IMR-90 (cell line): ENCODE measurements around the gene ZNF200. TPM values are rescaled to one million over a fixed set of nuclear protein-coding genes. Genes with fewer than 3 reads are reported as not detected.

Experiments
- ATAC-seq: fragments of 200-7000 bp; cut with Tn5 transposase; 2 replicates; pipeline ENCODE4 v1.9.1; 2020; ENCODE audit warnings: low read depth, mild to moderate bottlenecking, moderate library complexity
- BruUV-seq: library from RNA; stranded (reverse); fragments of 400-500 nt; replicated peaks from 2 replicates; lab custom pipeline; 2021; lab: Mats Ljungman, UMichigan
- CTCF ChIA-PET: fragments of 300-600 bp; formaldehyde crosslinking; extraction: SDS; loops from one replicate; lab custom pipeline; 2021; ENCODE audit warnings: antibody characterized with exemption; lab: Yijun Ruan, JAX
- POLR2A ChIA-PET: fragments of 300-600 bp; sonication (Branson Sonifier 250); formaldehyde crosslinking; loops from one replicate; lab custom pipeline; 2022; ENCODE audit warnings: antibody characterized with exemption; ENCODE audit not compliant: unreplicated experiment; lab: Charles Lee
- DNase-seq: peaks from one replicate; pipeline ENCODE4 v3.0.0; 2013
- H2AFZ ChIP-seq: replicated peaks from 2 replicates; pipeline ENCODE3; 2013; ENCODE audit warnings: low read length, mild to moderate bottlenecking; ENCODE audit not compliant: poor library complexity
- H2AK5ac ChIP-seq: 2 replicates; pipeline ENCODE4 v1.6.1; 2013; ENCODE audit warnings: low read depth, low read length, inconsistent platforms
- H2AK9ac ChIP-seq: replicated peaks from 2 replicates; pipeline ENCODE3; 2013; ENCODE audit warnings: mild to moderate bottlenecking, low read depth, low read length, moderate library complexity; ENCODE audit not compliant: poor library complexity
- H2BK120ac ChIP-seq: 2 replicates; pipeline ENCODE4 v1.6.1; 2013; ENCODE audit warnings: low read depth, low read length, inconsistent platforms
- H2BK15ac ChIP-seq: 3 replicates; pipeline ENCODE4 v1.6.1; 2013; ENCODE audit warnings: low read depth, low read length, inconsistent platforms
- H2BK20ac ChIP-seq: 2 replicates; pipeline ENCODE4 v1.6.1; 2013; ENCODE audit warnings: low read depth, mild to moderate bottlenecking, inconsistent platforms, low read length, moderate library complexity
- H2BK5ac ChIP-seq: 2 replicates; pipeline ENCODE4 v1.6.1; 2013; ENCODE audit warnings: mild to moderate bottlenecking, low read depth, low read length, inconsistent platforms; ENCODE audit not compliant: poor library complexity, severe bottlenecking
- H3K14ac ChIP-seq: replicated peaks from 2 replicates; pipeline ENCODE4 v1.6.1; 2013; ENCODE audit warnings: low read depth, low read length, inconsistent platforms
- H3K18ac ChIP-seq: 2 replicates; pipeline ENCODE4 v1.6.1; 2013; ENCODE audit warnings: low read depth, low read length, control low read depth
- H3K23ac ChIP-seq: 2 replicates; pipeline ENCODE4 v1.6.1; 2013; ENCODE audit warnings: low read depth, low read length, inconsistent platforms
- H3K27ac ChIP-seq: 2 replicates; pipeline ENCODE4 v1.5.1; 2013; ENCODE audit warnings: mild to moderate bottlenecking, control low read depth, low read length; ENCODE audit not compliant: insufficient read depth
- H3K27me3 ChIP-seq: 2 replicates; pipeline ENCODE4 v1.6.1; 2013; ENCODE audit warnings: low read length; ENCODE audit not compliant: control insufficient read depth, insufficient read depth
- H3K36me3 ChIP-seq: 2 replicates; pipeline ENCODE4 v1.6.1; 2013; ENCODE audit warnings: low read length, mixed read lengths; ENCODE audit not compliant: control insufficient read depth, insufficient read depth
- H3K4ac ChIP-seq: 2 replicates; pipeline ENCODE4 v1.6.1; 2013; ENCODE audit warnings: low read depth, low read length, inconsistent platforms
- H3K4me1 ChIP-seq: 2 replicates; pipeline ENCODE4 v1.6.1; 2013; ENCODE audit warnings: low read length, mixed read lengths; ENCODE audit not compliant: control insufficient read depth, insufficient read depth
- H3K4me2 ChIP-seq: 2 replicates; pipeline ENCODE4 v1.6.1; 2013; ENCODE audit warnings: low read depth, mild to moderate bottlenecking, control low read depth, low read length, moderate library complexity
- H3K4me3 ChIP-seq: 2 replicates; pipeline ENCODE4 v1.5.1; 2013; ENCODE audit warnings: low read depth, mild to moderate bottlenecking, control low read depth, low read length, moderate library complexity; ENCODE audit not compliant: insufficient read depth
- H3K56ac ChIP-seq: 2 replicates; pipeline ENCODE4 v1.6.1; 2013; ENCODE audit warnings: low read length, inconsistent platforms; ENCODE audit not compliant: insufficient read depth; ENCODE audit errors: extremely low read depth
- H3K79me1 ChIP-seq, 2 experiments: 2 replicates each; pipeline ENCODE4 v1.6.1; 2013; ENCODE audit warnings: low read length in 2 of 2, inconsistent platforms in 1 of 2, low read depth in 1 of 2
- H3K9ac ChIP-seq: 2 replicates; pipeline ENCODE4 v1.6.1; 2013; ENCODE audit warnings: low read depth, low read length, control low read depth
- H3K9me1 ChIP-seq: 2 replicates; pipeline ENCODE4 v1.6.1; 2013; ENCODE audit warnings: low read length, inconsistent platforms; ENCODE audit not compliant: insufficient read depth
- H3K9me3 ChIP-seq: 2 replicates; pipeline ENCODE4 v1.6.1; 2013; ENCODE audit warnings: low read length; ENCODE audit not compliant: control insufficient read depth, insufficient read depth
- H4K20me1 ChIP-seq: 2 replicates; pipeline ENCODE4 v1.6.1; 2013; ENCODE audit warnings: low read length, inconsistent platforms; ENCODE audit not compliant: insufficient read depth
- H4K5ac ChIP-seq: 2 replicates; pipeline ENCODE4 v1.6.1; 2013; ENCODE audit warnings: mild to moderate bottlenecking, low read depth, low read length, control low read depth
- H4K8ac ChIP-seq, 2 experiments: 2 replicates each; pipeline ENCODE4 v1.6.1; 2013; ENCODE audit warnings: low read depth in 2 of 2, low read length in 2 of 2, control low read depth in 1 of 2, inconsistent platforms in 1 of 2
- H4K91ac ChIP-seq: 2 replicates; pipeline ENCODE4 v1.6.1; 2013; ENCODE audit warnings: low read depth, low read length, inconsistent platforms; ENCODE audit not compliant: insufficient read depth
- BHLHE40 ChIP-seq: fragments of 150-350 bp; IDR thresholded peaks from 2 replicates; pipeline ENCODE4 v1.6.1; 2016; ENCODE audit warnings: mild to moderate bottlenecking, low read depth, low read length
- CHD1 ChIP-seq: IDR thresholded peaks from 2 replicates; pipeline ENCODE4 v1.6.1; 2012; ENCODE audit warnings: low read depth, low read length, improper control_type of control experiment
- CTCF ChIP-seq: conservative IDR thresholded peaks from 2 replicates; pipeline ENCODE4 v1.5.1; 2012; ENCODE audit warnings: mild to moderate bottlenecking, low read depth, low read length, improper control_type of control experiment
- FOS ChIP-seq: fragments of 150-350 bp; IDR thresholded peaks from 2 replicates; pipeline ENCODE4 v1.6.1; 2016; ENCODE audit warnings: low read depth, low read length
- MAFK ChIP-seq: IDR thresholded peaks from 2 replicates; pipeline ENCODE4 v1.6.1; 2012; ENCODE audit warnings: low read depth, low read length, improper control_type of control experiment
- MXI1 ChIP-seq: IDR thresholded peaks from 2 replicates; pipeline ENCODE4 v1.6.1; 2012; ENCODE audit warnings: low read depth, mild to moderate bottlenecking, low read length, moderate library complexity, borderline replicate concordance
- POLR2A ChIP-seq: IDR thresholded peaks from 2 replicates; pipeline ENCODE4 v1.6.1; 2012; ENCODE audit warnings: mild to moderate bottlenecking, low read depth, low read length
- RAD21 ChIP-seq: IDR thresholded peaks from 2 replicates; pipeline ENCODE4 v1.6.1; 2012; ENCODE audit warnings: low read length, improper control_type of control experiment
- RCOR1 ChIP-seq: IDR thresholded peaks from 2 replicates; pipeline ENCODE4 v1.6.1; 2012; ENCODE audit warnings: mild to moderate bottlenecking, low read length, improper control_type of control experiment; ENCODE audit not compliant: insufficient replicate concordance
- USF2 ChIP-seq: fragments of 150-350 bp; IDR thresholded peaks from 2 replicates; pipeline ENCODE4 v1.6.1; 2017; ENCODE audit warnings: mild to moderate bottlenecking, antibody characterized with exemption, low read length, low read depth
- WGBS, 2 experiments: methylation state at CpG; one replicate each; pipeline versions ENCODE4 v1.1.5 to v1.1.7; 2013; ENCODE audit warnings: missing lambda C conversion rate in 2 of 2; ENCODE audit not compliant: insufficient read length in 1 of 2; ENCODE audit errors: extremely low coverage in 2 of 2; 5-methylcytosine and 5-hydroxymethylcytosine counted together
- dilution Hi-C: fragments of 300-500 bp; cut with HindIII; formaldehyde crosslinking; loops from one replicate; pipeline ENCODE4 v1.14.3; 2018; ENCODE audit warnings: low sequenced_read_pairs; ENCODE audit not compliant: unreplicated experiment
- in situ Hi-C: fragments of 300-500 bp; cut with MboI; formaldehyde crosslinking; loops from 3 replicates; pipeline ENCODE4 v1.14.3; 2019; ENCODE audit warnings: low sequenced_read_pairs, inconsistent platforms, mixed read lengths
- intact Hi-C: fragments of 100-400 bp; cut with micrococcal nuclease; formaldehyde crosslinking; loops from 2 replicates; pipeline ENCODE4 v1.10.0; 2022
- polyA plus RNA-seq, 3 experiments: library from polyadenylated mRNA; depleted of rRNA; stranded (reverse); fragments of >200 nt; gene quantifications; 2 replicates each; pipeline ENCODE4 v1.2.3, GENCODE V29; 2012; ENCODE audit warnings: low replicate concordance in 1 of 3
- total RNA-seq: library from RNA; depleted of rRNA; stranded (reverse); fragments of >200 nt; gene quantifications from 2 replicates; pipeline ENCODE4 v1.2.3, GENCODE V29; 2012

Gene ZNF200
- total and polyA plus RNA-seq, 2 of the 4 experiments (the other 2 are of a cell fraction) = 3.7 to 7.5 TPM

- in situ Hi-C loops (no loop called here), dilution Hi-C loops (no loop called here), intact Hi-C loops (no loop called here)
- H3K56ac ChIP-seq = no peak overlapping the region
- BruUV-seq = no TSS peak
- H3K27me3 ChIP-seq = peaks cover 22% of the 10 kb centered on the region
- H3K36me3 ChIP-seq = no peaks in the 10 kb centered on the region
- no peak overlapping the region for H4K91ac ChIP-seq
- H2BK120ac ChIP-seq = no peak overlapping the region
- no peak overlapping the region for H2BK20ac ChIP-seq
- no peak for TF ChIP-seq FOS
- TF ChIP-seq MXI1 = no peak
- no peak for TF ChIP-seq MAFK
- no peak for TF ChIP-seq BHLHE40
- no peak for TF ChIP-seq RAD21
- TF ChIP-seq CTCF = no peak
- TF ChIP-seq USF2 = no peak
- TF ChIP-seq POLR2A = no peak
- TF ChIP-seq CHD1 = no peak
- TF ChIP-seq RCOR1 = no peak
- H2BK15ac ChIP-seq = no peak overlapping the region
- H4K20me1 ChIP-seq = peaks cover 2% of the 10 kb centered on the region; the same call in 1 of the 2 replicates
- no peak overlapping the region for H2BK5ac ChIP-seq
- H3K9ac ChIP-seq = no peak overlapping the region
- peak overlapping the region; percentile 61 for H3K4me3 ChIP-seq
- no peak overlapping the region for H4K5ac ChIP-seq
- CTCF ChIA-PET = interaction anchor here (1.0 kb wide), 1 partner anchor 17 kb away, joined by 3 read pairs; no protein-coding TSS in a partner anchor
- POLR2A ChIA-PET = no interaction called here
- peak overlapping the region; percentile 92 for H3K4me2 ChIP-seq
- peak overlapping the region; percentile 15 for H2AK9ac ChIP-seq
- 5% methylated on average over 4 of the region's 42 CpGs; no CpG with 5 or more reads in 1 of the 2 experiments for WGBS, 2 experiments
- H3K79me1 ChIP-seq = no peaks in the 10 kb centered on the region
- no peaks in the 10 kb centered on the region for H3K9me1 ChIP-seq
- H3K14ac ChIP-seq = no peak overlapping the region
- H3K27ac ChIP-seq = no peak overlapping the region
- H3K9me3 ChIP-seq = no peaks in the 10 kb centered on the region
- H3K4me1 ChIP-seq = no peaks in the 10 kb centered on the region; the same call in 1 of the 2 replicates
- peak overlapping the region; percentile 92 for H2AFZ ChIP-seq
- H2AK5ac ChIP-seq = no peak overlapping the region
- ATAC-seq (peak; percentile 27), DNase-seq (no peak)
- no peak overlapping the region for H3K18ac ChIP-seq
- no peak overlapping the region for H3K23ac ChIP-seq
- H4K8ac ChIP-seq = no peak overlapping the region
- no peak overlapping the region for H3K4ac ChIP-seq
Observed at GRCh38 chr16:3183445-3184139, 51.4 kb downstream of the ZNF200 start.
